B cell (primary cell): Measurements from ENCODE around the gene RNGTT. TPM values are rescaled to one million over a fixed set of nuclear protein-coding genes. Genes with fewer than 3 reads are reported as not detected.

Experiments
- ATAC-seq: fragments of 200-7000 bp; cut with Tn5 transposase; one replicate; pipeline ENCODE4 v1.10.0; 2021; ENCODE audit warnings: low read depth, mild to moderate bottlenecking, moderate number of reproducible peaks, moderate library complexity
- CTCF ChIA-PET: fragments of 350-600 bp; sonication (Branson Sonifier 250); formaldehyde crosslinking; loops from one replicate; lab custom pipeline; 2021; ENCODE audit warnings: antibody characterized with exemption, inconsistent platforms; lab: Charles Lee
- POLR2A ChIA-PET: fragments of 350-600 bp; sonication (Branson Sonifier 250); formaldehyde crosslinking; loops from one replicate; lab custom pipeline; 2021; ENCODE audit warnings: antibody characterized with exemption; lab: Charles Lee
- DNase-seq: peaks from one replicate; pipeline ENCODE4 v3.0.0; 2013
- H2AFZ ChIP-seq: 2 replicates; pipeline ENCODE4 v1.6.1; 2012; ENCODE audit warnings: mild to moderate bottlenecking, low read depth, low read length; ENCODE audit not compliant: insufficient read depth, poor library complexity, severe bottlenecking
- H3K27ac ChIP-seq, 2 donors: 1 replicate in 1 of 2; 2 replicates in 1 of 2; pipeline ENCODE4 v1.5.1; 2012 to 2013; ENCODE audit warnings: low read length in 2 of 2, mild to moderate bottlenecking in 2 of 2, moderate library complexity in 1 of 2
- H3K27me3 ChIP-seq, 4 experiments: fragments of 200-600 bp in 1 of 4; sonication (generic) in 1 of 4; replicated peaks in 1 of 4; 1 replicate in 2 of 4; 2 replicates in 2 of 4; pipeline versions ENCODE4 v1.6.1 to v1.7.0; 2013 to 2016; ENCODE audit warnings: low read length in 3 of 4, mild to moderate bottlenecking in 2 of 4, mixed read lengths in 1 of 4, moderate library complexity in 1 of 4; ENCODE audit not compliant: insufficient read depth in 4 of 4, control insufficient read depth in 3 of 4; ENCODE audit errors: control extremely low read depth in 1 of 4
- H3K36me3 ChIP-seq, 2 experiments: replicated peaks in 1 of 2; 1 replicate in 1 of 2; 2 replicates in 1 of 2; pipeline versions ENCODE4 v1.6.1 to v1.7.1; 2013; ENCODE audit warnings: low read length in 1 of 2; ENCODE audit not compliant: insufficient read depth in 2 of 2, control insufficient read depth in 1 of 2; ENCODE audit errors: control extremely low read depth in 1 of 2, extremely low read depth in 1 of 2
- H3K4me1 ChIP-seq, 2 donors: fragments of 200-600 bp in 1 of 2; sonication (generic) in 1 of 2; 1 replicate in 1 of 2; 2 replicates in 1 of 2; pipeline versions ENCODE4 v1.5.1 to v1.6.1; 2013 to 2017; ENCODE audit warnings: low read length in 2 of 2; ENCODE audit not compliant: control insufficient read depth in 2 of 2, insufficient read depth in 2 of 2
- H3K4me2 ChIP-seq: replicated peaks from 2 replicates; pipeline ENCODE3; 2012; ENCODE audit warnings: mild to moderate bottlenecking, low read depth, low read length; ENCODE audit not compliant: poor library complexity, severe bottlenecking
- H3K4me3 ChIP-seq, 5 experiments: fragments of 200-600 bp in 1 of 5; sonication (generic) in 1 of 5; 1 replicate in 3 of 5; 2 replicates in 2 of 5; pipeline versions ENCODE4 v1.5.1 to v1.7.0; 2011 to 2016; ENCODE audit warnings: low read length in 4 of 5, mild to moderate bottlenecking in 4 of 5, low read depth in 2 of 5, control low read depth in 1 of 5, moderate library complexity in 1 of 5; ENCODE audit not compliant: insufficient read depth in 1 of 5; ENCODE audit errors: control extremely low read depth in 1 of 5, extremely low read depth in 1 of 5
- H3K79me2 ChIP-seq: fragments of 200-600 bp; sonication (generic); one replicate; pipeline ENCODE4 v1.6.0; 2016; ENCODE audit warnings: low read length; ENCODE audit not compliant: control insufficient read depth, insufficient read depth
- H3K9ac ChIP-seq: fragments of 200-600 bp; sonication (generic); 2 replicates; pipeline ENCODE4 v1.6.1; 2017; ENCODE audit warnings: mild to moderate bottlenecking, low read length, moderate library complexity
- H3K9me3 ChIP-seq, 3 donors: one replicate each; pipeline versions ENCODE4 v1.6.1 to v1.7.1; 2013; ENCODE audit warnings: low read length in 2 of 3; ENCODE audit not compliant: control insufficient read depth in 2 of 3, insufficient read depth in 1 of 3; ENCODE audit errors: control extremely low read depth in 1 of 3
- H4K20me1 ChIP-seq: 2 replicates; pipeline ENCODE4 v1.6.0; 2012; ENCODE audit warnings: mild to moderate bottlenecking, low read length; ENCODE audit not compliant: insufficient read depth, control insufficient read depth, poor library complexity, severe bottlenecking
- H3K27ac Mint-ChIP-seq: one replicate; pipeline ENCODE4 v1.8.0; 2021; ENCODE audit warnings: mixed read lengths
- H3K27me3 Mint-ChIP-seq: one replicate; pipeline ENCODE4 v1.8.0; 2021; ENCODE audit warnings: mixed read lengths
- H3K4me1 Mint-ChIP-seq: one replicate; pipeline ENCODE4 v1.8.0; 2021; ENCODE audit warnings: mixed read lengths
- H3K4me3 Mint-ChIP-seq: one replicate; pipeline ENCODE4 v1.8.0; 2021; ENCODE audit warnings: mixed read lengths
- H3K9me3 Mint-ChIP-seq: one replicate; pipeline ENCODE4 v1.8.0; 2022; ENCODE audit warnings: mixed read lengths; ENCODE audit not compliant: insufficient read depth
- EZH2 ChIP-seq: IDR thresholded peaks from 2 replicates; pipeline ENCODE4 v1.6.1; 2012; ENCODE audit warnings: borderline replicate concordance, low read depth, mild to moderate bottlenecking, moderate library complexity, low read length; ENCODE audit not compliant: insufficient read depth, poor library complexity, severe bottlenecking
- WGBS: methylation state at CpG from one replicate; pipeline ENCODE4 v1.1.5; 2013; ENCODE audit warnings: missing lambda C conversion rate; ENCODE audit not compliant: insufficient coverage; 5-methylcytosine and 5-hydroxymethylcytosine counted together
- intact Hi-C: fragments of 100-400 bp; cut with micrococcal nuclease; formaldehyde crosslinking; loops from one replicate; pipeline ENCODE4 v1.10.0; 2022
- polyA plus RNA-seq: library from polyadenylated mRNA; depleted of rRNA; stranded (reverse); fragments of >200 nt; gene quantifications from 2 replicates; pipeline ENCODE4 v1.2.3, GENCODE V29; 2012
- total RNA-seq, 2 donors: library from RNA; stranded (reverse); fragments of 120-200 nt in 1 of 2; gene quantifications; 1 replicate in 1 of 2; 2 replicates in 1 of 2; pipeline versions ENCODE4 v1.2.3 to v1.2.4, GENCODE V29; 2013 to 2022
- TF ChIP-seq, protein P1 (sequence below): fragments of 200-600 bp; IDR thresholded peaks from one replicate; pipeline ENCODE4 v1.8.0; 2022; ENCODE audit warnings: antibody characterized with exemption, mild to moderate bottlenecking

RNGTT gene
- total and polyA plus RNA-seq, 2 donors (not counting 1 experiment from before 2014, with no cell fraction given): 10.8 to 29.1 TPM

- no peaks in the 10 kb centered on the region for H4K20me1 ChIP-seq
- H3K4me1 ChIP-seq: no peaks in the 10 kb centered on the region
- no peak overlapping the region for H2AFZ ChIP-seq
- no peak for TF ChIP-seq EZH2
- TF ChIP-seq, protein P1, sequence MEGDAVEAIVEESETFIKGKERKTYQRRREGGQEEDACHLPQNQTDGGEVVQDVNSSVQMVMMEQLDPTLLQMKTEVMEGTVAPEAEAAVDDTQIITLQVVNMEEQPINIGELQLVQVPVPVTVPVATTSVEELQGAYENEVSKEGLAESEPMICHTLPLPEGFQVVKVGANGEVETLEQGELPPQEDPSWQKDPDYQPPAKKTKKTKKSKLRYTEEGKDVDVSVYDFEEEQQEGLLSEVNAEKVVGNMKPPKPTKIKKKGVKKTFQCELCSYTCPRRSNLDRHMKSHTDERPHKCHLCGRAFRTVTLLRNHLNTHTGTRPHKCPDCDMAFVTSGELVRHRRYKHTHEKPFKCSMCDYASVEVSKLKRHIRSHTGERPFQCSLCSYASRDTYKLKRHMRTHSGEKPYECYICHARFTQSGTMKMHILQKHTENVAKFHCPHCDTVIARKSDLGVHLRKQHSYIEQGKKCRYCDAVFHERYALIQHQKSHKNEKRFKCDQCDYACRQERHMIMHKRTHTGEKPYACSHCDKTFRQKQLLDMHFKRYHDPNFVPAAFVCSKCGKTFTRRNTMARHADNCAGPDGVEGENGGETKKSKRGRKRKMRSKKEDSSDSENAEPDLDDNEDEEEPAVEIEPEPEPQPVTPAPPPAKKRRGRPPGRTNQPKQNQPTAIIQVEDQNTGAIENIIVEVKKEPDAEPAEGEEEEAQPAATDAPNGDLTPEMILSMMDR: no peak
- ChIA-PET POLR2A (no interaction called here), CTCF (no interaction called here)
- Mint-ChIP-seq H3K4me3 (no peak overlapping the region), H3K27me3 (no peaks in the 10 kb centered on the region), H3K9me3 (peaks cover 31% of the 10 kb centered on the region), H3K27ac (no peak overlapping the region), H3K4me1 (no peaks in the 10 kb centered on the region)
- no peak overlapping the region for H3K4me2 ChIP-seq
- DNase-seq: no peak
- no CpG with 5 or more reads among the region's 2 CpGs for WGBS
- peaks cover 12% of the 10 kb centered on the region for H3K79me2 ChIP-seq
- H3K27ac ChIP-seq: no peak overlapping the region
- peaks cover 2 to 7% of the 10 kb centered on the region in 2 experiments for H3K36me3 ChIP-seq
- H3K4me3 ChIP-seq: no peak overlapping the region
- H3K9ac ChIP-seq: no peak overlapping the region
- ATAC-seq: no peak
- H3K27me3 ChIP-seq: no peaks in the 10 kb centered on the region
- H3K9me3 ChIP-seq: peaks cover 14 to 39% (median 29%) of the 10 kb centered on the region in 3 donors
- intact Hi-C loops: no loop called here
These were observed 291.8 kb downstream of the RNGTT start for GRCh38 chr6:88671624-88672023.

- intact Hi-C loops: no loop called here
- H3K36me3 ChIP-seq: peaks cover 2 to 13% of the 10 kb centered on the region in 2 experiments
- TF ChIP-seq, protein P1: no peak
- no peak for TF ChIP-seq EZH2
- H3K4me3 Mint-ChIP-seq: no peak overlapping the region
- WGBS: no CpG with 5 or more reads among the region's 3 CpGs
- ChIA-PET POLR2A (no interaction called here), CTCF (interaction anchor here (0.6 kb wide), 1 partner anchor 200 kb away, joined by 3 read pairs; no protein-coding TSS in a partner anchor)
- H4K20me1 ChIP-seq: no peaks in the 10 kb centered on the region
- H2AFZ ChIP-seq: no peak overlapping the region
- H3K27me3 Mint-ChIP-seq: no peaks in the 10 kb centered on the region
- H3K4me1 Mint-ChIP-seq: no peaks in the 10 kb centered on the region
- DNase-seq (peak; percentile 39), ATAC-seq (no peak)
- H3K27me3 ChIP-seq: no peaks in the 10 kb centered on the region
- H3K9ac ChIP-seq: no peak overlapping the region
- H3K27ac ChIP-seq: no peak overlapping the region
- H3K4me3 ChIP-seq: no peak overlapping the region
- H3K4me2 ChIP-seq: no peak overlapping the region
- no peak overlapping the region for H3K27ac Mint-ChIP-seq
- H3K4me1 ChIP-seq: no peaks in the 10 kb centered on the region
- peaks cover 31% of the 10 kb centered on the region for H3K9me3 Mint-ChIP-seq
- peaks cover 14 to 39% (median 33%) of the 10 kb centered on the region in 3 donors for H3K9me3 ChIP-seq
- H3K79me2 ChIP-seq: peaks cover 16% of the 10 kb centered on the region
These were observed 293.0 kb downstream of the RNGTT start for GRCh38 chr6:88670369-88670768.
